IMR-90 (cell line): ENCODE results near the gene STMN1. TPM values are rescaled to one million over a fixed set of nuclear protein-coding genes. Genes with fewer than 3 reads are reported as not detected.

Source experiments
- ATAC-seq: fragments of 200-7000 bp; cut with Tn5 transposase; 2 replicates; pipeline ENCODE4 v1.9.1; 2020; ENCODE audit warnings: low read depth, mild to moderate bottlenecking, moderate library complexity
- BruUV-seq: library from RNA; stranded (reverse); fragments of 400-500 nt; replicated peaks from 2 replicates; lab custom pipeline; 2021; lab: Mats Ljungman, UMichigan
- CTCF ChIA-PET: fragments of 300-600 bp; formaldehyde crosslinking; extraction: SDS; loops from one replicate; lab custom pipeline; 2021; ENCODE audit warnings: antibody characterized with exemption; lab: Yijun Ruan, JAX
- POLR2A ChIA-PET: fragments of 300-600 bp; sonication (Branson Sonifier 250); formaldehyde crosslinking; loops from one replicate; lab custom pipeline; 2022; ENCODE audit warnings: antibody characterized with exemption; ENCODE audit not compliant: unreplicated experiment; lab: Charles Lee
- DNase-seq: peaks from one replicate; pipeline ENCODE4 v3.0.0; 2013
- H2AFZ ChIP-seq: replicated peaks from 2 replicates; pipeline ENCODE3; 2013; ENCODE audit warnings: low read length, mild to moderate bottlenecking; ENCODE audit not compliant: poor library complexity
- H2AK5ac ChIP-seq: 2 replicates; pipeline ENCODE4 v1.6.1; 2013; ENCODE audit warnings: low read depth, low read length, inconsistent platforms
- H2AK9ac ChIP-seq: replicated peaks from 2 replicates; pipeline ENCODE3; 2013; ENCODE audit warnings: mild to moderate bottlenecking, low read depth, low read length, moderate library complexity; ENCODE audit not compliant: poor library complexity
- H2BK120ac ChIP-seq: 2 replicates; pipeline ENCODE4 v1.6.1; 2013; ENCODE audit warnings: low read depth, low read length, inconsistent platforms
- H2BK15ac ChIP-seq: 3 replicates; pipeline ENCODE4 v1.6.1; 2013; ENCODE audit warnings: low read depth, low read length, inconsistent platforms
- H2BK20ac ChIP-seq: 2 replicates; pipeline ENCODE4 v1.6.1; 2013; ENCODE audit warnings: low read depth, mild to moderate bottlenecking, inconsistent platforms, low read length, moderate library complexity
- H2BK5ac ChIP-seq: 2 replicates; pipeline ENCODE4 v1.6.1; 2013; ENCODE audit warnings: mild to moderate bottlenecking, low read depth, low read length, inconsistent platforms; ENCODE audit not compliant: poor library complexity, severe bottlenecking
- H3K14ac ChIP-seq: replicated peaks from 2 replicates; pipeline ENCODE4 v1.6.1; 2013; ENCODE audit warnings: low read depth, low read length, inconsistent platforms
- H3K18ac ChIP-seq: 2 replicates; pipeline ENCODE4 v1.6.1; 2013; ENCODE audit warnings: low read depth, low read length, control low read depth
- H3K23ac ChIP-seq: 2 replicates; pipeline ENCODE4 v1.6.1; 2013; ENCODE audit warnings: low read depth, low read length, inconsistent platforms
- H3K27ac ChIP-seq: 2 replicates; pipeline ENCODE4 v1.5.1; 2013; ENCODE audit warnings: mild to moderate bottlenecking, control low read depth, low read length; ENCODE audit not compliant: insufficient read depth
- H3K27me3 ChIP-seq: 2 replicates; pipeline ENCODE4 v1.6.1; 2013; ENCODE audit warnings: low read length; ENCODE audit not compliant: control insufficient read depth, insufficient read depth
- H3K36me3 ChIP-seq: 2 replicates; pipeline ENCODE4 v1.6.1; 2013; ENCODE audit warnings: low read length, mixed read lengths; ENCODE audit not compliant: control insufficient read depth, insufficient read depth
- H3K4ac ChIP-seq: 2 replicates; pipeline ENCODE4 v1.6.1; 2013; ENCODE audit warnings: low read depth, low read length, inconsistent platforms
- H3K4me1 ChIP-seq: 2 replicates; pipeline ENCODE4 v1.6.1; 2013; ENCODE audit warnings: low read length, mixed read lengths; ENCODE audit not compliant: control insufficient read depth, insufficient read depth
- H3K4me2 ChIP-seq: 2 replicates; pipeline ENCODE4 v1.6.1; 2013; ENCODE audit warnings: low read depth, mild to moderate bottlenecking, control low read depth, low read length, moderate library complexity
- H3K4me3 ChIP-seq: 2 replicates; pipeline ENCODE4 v1.5.1; 2013; ENCODE audit warnings: low read depth, mild to moderate bottlenecking, control low read depth, low read length, moderate library complexity; ENCODE audit not compliant: insufficient read depth
- H3K56ac ChIP-seq: 2 replicates; pipeline ENCODE4 v1.6.1; 2013; ENCODE audit warnings: low read length, inconsistent platforms; ENCODE audit not compliant: insufficient read depth; ENCODE audit errors: extremely low read depth
- H3K79me1 ChIP-seq, 2 experiments: 2 replicates each; pipeline ENCODE4 v1.6.1; 2013; ENCODE audit warnings: low read length in 2 of 2, inconsistent platforms in 1 of 2, low read depth in 1 of 2
- H3K9ac ChIP-seq: 2 replicates; pipeline ENCODE4 v1.6.1; 2013; ENCODE audit warnings: low read depth, low read length, control low read depth
- H3K9me1 ChIP-seq: 2 replicates; pipeline ENCODE4 v1.6.1; 2013; ENCODE audit warnings: low read length, inconsistent platforms; ENCODE audit not compliant: insufficient read depth
- H3K9me3 ChIP-seq: 2 replicates; pipeline ENCODE4 v1.6.1; 2013; ENCODE audit warnings: low read length; ENCODE audit not compliant: control insufficient read depth, insufficient read depth
- H4K20me1 ChIP-seq: 2 replicates; pipeline ENCODE4 v1.6.1; 2013; ENCODE audit warnings: low read length, inconsistent platforms; ENCODE audit not compliant: insufficient read depth
- H4K5ac ChIP-seq: 2 replicates; pipeline ENCODE4 v1.6.1; 2013; ENCODE audit warnings: mild to moderate bottlenecking, low read depth, low read length, control low read depth
- H4K8ac ChIP-seq, 2 experiments: 2 replicates each; pipeline ENCODE4 v1.6.1; 2013; ENCODE audit warnings: low read depth in 2 of 2, low read length in 2 of 2, control low read depth in 1 of 2, inconsistent platforms in 1 of 2
- H4K91ac ChIP-seq: 2 replicates; pipeline ENCODE4 v1.6.1; 2013; ENCODE audit warnings: low read depth, low read length, inconsistent platforms; ENCODE audit not compliant: insufficient read depth
- CEBPB ChIP-seq: IDR thresholded peaks from 2 replicates; pipeline ENCODE4 v1.6.1; 2012; ENCODE audit warnings: low read depth, low read length, improper control_type of control experiment
- MAZ ChIP-seq: IDR thresholded peaks from 2 replicates; pipeline ENCODE4 v1.6.1; 2012; ENCODE audit warnings: low read depth, mild to moderate bottlenecking, low read length, improper control_type of control experiment, moderate library complexity, borderline replicate concordance
- WGBS, 2 experiments: methylation state at CpG; one replicate each; pipeline versions ENCODE4 v1.1.5 to v1.1.7; 2013; ENCODE audit warnings: missing lambda C conversion rate in 2 of 2; ENCODE audit not compliant: insufficient read length in 1 of 2; ENCODE audit errors: extremely low coverage in 2 of 2; 5-methylcytosine and 5-hydroxymethylcytosine counted together
- dilution Hi-C: fragments of 300-500 bp; cut with HindIII; formaldehyde crosslinking; loops from one replicate; pipeline ENCODE4 v1.14.3; 2018; ENCODE audit warnings: low sequenced_read_pairs; ENCODE audit not compliant: unreplicated experiment
- in situ Hi-C: fragments of 300-500 bp; cut with MboI; formaldehyde crosslinking; loops from 3 replicates; pipeline ENCODE4 v1.14.3; 2019; ENCODE audit warnings: low sequenced_read_pairs, inconsistent platforms, mixed read lengths
- intact Hi-C: fragments of 100-400 bp; cut with micrococcal nuclease; formaldehyde crosslinking; loops from 2 replicates; pipeline ENCODE4 v1.10.0; 2022
- polyA plus RNA-seq, 3 experiments: library from polyadenylated mRNA; depleted of rRNA; stranded (reverse); fragments of >200 nt; gene quantifications; 2 replicates each; pipeline ENCODE4 v1.2.3, GENCODE V29; 2012; ENCODE audit warnings: low replicate concordance in 1 of 3
- total RNA-seq: library from RNA; depleted of rRNA; stranded (reverse); fragments of >200 nt; gene quantifications from 2 replicates; pipeline ENCODE4 v1.2.3, GENCODE V29; 2012

STMN1 gene
- total and polyA plus RNA-seq, 2 of the 4 experiments (the other 2 are of a cell fraction): 93.0 to 273 TPM

- POLR2A ChIA-PET: no interaction called here
- Histone ChIP-seq H3K56ac (no peak overlapping the region), H4K20me1 (no peaks in the 10 kb centered on the region), H3K4me3 (no peak overlapping the region), H3K14ac (peak overlapping the region; percentile 81), H3K27me3 (no peaks in the 10 kb centered on the region), H3K9ac (no peak overlapping the region), H3K9me1 (peaks cover 9% of the 10 kb centered on the region; the same call in 1 of the 2 replicates), H3K9me3 (no peaks in the 10 kb centered on the region), H3K79me1 (peaks cover 0 to 3% of the 10 kb centered on the region in 2 experiments; a peak in 1 of 4 replicates), H3K18ac (peak overlapping the region; percentile 83; the same call in 1 of the 2 replicates), H3K36me3 (no peaks in the 10 kb centered on the region), H2AK9ac (peak overlapping the region; percentile 56), H2BK120ac (peak overlapping the region; percentile 89), H2AFZ (peak overlapping the region; percentile 78), H3K4me2 (peak overlapping the region; percentile 73; the same call in 1 of the 2 replicates), H3K4me1 (peaks cover 5% of the 10 kb centered on the region; the same call in 1 of the 2 replicates), H2BK20ac (peak overlapping the region; percentile 94), H2BK15ac (peak overlapping the region; percentile 86; the same call in 2 of the 3 replicates), H3K23ac (peak overlapping the region; percentile 69; the same call in 1 of the 2 replicates), H4K5ac (peak overlapping the region; percentile 37; the same call in 1 of the 2 replicates), H2BK5ac (peak overlapping the region; percentile 93), H2AK5ac (peak overlapping the region; percentile 86), H4K8ac (peak overlapping the region; percentile 31 to 65), H3K4ac (peak overlapping the region; percentile 85; the same call in 1 of the 2 replicates), H4K91ac (peak overlapping the region; percentile 74), H3K27ac (peak overlapping the region; percentile 39; the same call in 1 of the 2 replicates)
- DNase-seq (peak; percentile 89), ATAC-seq (peak; percentile 92)
- WGBS, 2 experiments: no CpG with 5 or more reads among the region's 5 CpGs
- TF ChIP-seq CEBPB (peak; percentile 38; the same call in 1 of the 2 replicates), MAZ (no peak)
- dilution Hi-C loops (no loop called here), intact Hi-C loops (no loop called here), in situ Hi-C loops (no loop called here)
- CTCF ChIA-PET: interaction anchor here (1.2 to 1.4 kb wide), 2 partner anchors 11 to 16 kb away, joined by 3 to 7 read pairs; no protein-coding TSS in a partner anchor
- no TSS peak for BruUV-seq
Observed at GRCh38 chr1:25912076-25912831, 6.0 kb upstream of the STMN1 start.
